Measurements from ENCODE around the gene KRTAP29-1. TPM values are rescaled to one million over a fixed set of nuclear protein-coding genes. Genes with fewer than 3 reads are reported as not detected.
"Not testable (repeated sequence)": the region's sequence is repeated elsewhere in the genome, so short reads cannot be mapped to it uniquely, and the experiment has no call there.

Gene KRTAP29-1
- total RNA-seq (2014; rRNA removed; shearing (Covaris generic)), result not detected in 2 replicates

- peak; percentile 40 for DNase-seq (ENCODE audit: low read depth)
These were observed at the start of gene KRTAP29-1 for GRCh38 chr17:41301916-41302901. TSS of gene KRTAP29-1 (minus strand) at chr17:41302851. CDS start at chr17:41302851, 0 bp downstream.

- no peak for DNase-seq (ENCODE audit: low read depth)
These were observed 48.5 kb upstream of the KRTAP29-1 start for GRCh38 chr17:41351177-41351576.

- DNase-seq (ENCODE audit: low read depth), result not testable (repeated sequence)
These were observed 47.8 kb upstream of the KRTAP29-1 start, which contains the start of gene KRT33A for GRCh38 chr17:41350381-41350878. TSS of gene KRT33A (minus strand) at chr17:41350828. CDS start at chr17:41350767, 61 bp downstream.

- no peak for DNase-seq (ENCODE audit: low read depth)
These were observed 45.5 kb upstream of the KRTAP29-1 start for GRCh38 chr17:41347869-41348760.

- DNase-seq (ENCODE audit: low read depth), result not testable (repeated sequence)
These were observed 43.8 kb upstream of the KRTAP29-1 start for GRCh38 chr17:41346421-41346820.

- DNase-seq (ENCODE audit: low read depth), result no peak
These were observed 43.3 kb upstream of the KRTAP29-1 start for GRCh38 chr17:41345992-41346391.

- no peak for DNase-seq (ENCODE audit: low read depth)
These were observed 40.4 kb upstream of the KRTAP29-1 start for GRCh38 chr17:41343029-41343428.

- no peak for DNase-seq (ENCODE audit: low read depth)
These were observed 38.5 kb upstream of the KRTAP29-1 start for GRCh38 chr17:41340934-41341861.

- DNase-seq (ENCODE audit: low read depth), result no peak
These were observed 37.8 kb upstream of the KRTAP29-1 start for GRCh38 chr17:41340494-41340893.

GRCh38 chr17:41339571-41340172 is 37.0 kb upstream of the KRTAP29-1 start:
- no peak for DNase-seq (ENCODE audit: low read depth)

GRCh38 chr17:41338961-41339485 is 36.4 kb upstream of the KRTAP29-1 start:
- peak; percentile 21 for DNase-seq (ENCODE audit: low read depth)

- DNase-seq (ENCODE audit: low read depth), result no peak
These were observed 33.1 kb upstream of the KRTAP29-1 start for GRCh38 chr17:41335747-41336146.

- no peak for DNase-seq (ENCODE audit: low read depth)
These were observed 32.0 kb upstream of the KRTAP29-1 start for GRCh38 chr17:41334385-41335305.

- DNase-seq (ENCODE audit: low read depth), result no peak
These were observed 31.2 kb upstream of the KRTAP29-1 start for GRCh38 chr17:41333836-41334235.

GRCh38 chr17:41333098-41333497 is 30.4 kb upstream of the KRTAP29-1 start:
- DNase-seq (ENCODE audit: low read depth), result no peak

- no peak for DNase-seq (ENCODE audit: low read depth)
These were observed 29.6 kb upstream of the KRTAP29-1 start for GRCh38 chr17:41332239-41332638.

GRCh38 chr17:41331606-41332005 is 29.0 kb upstream of the KRTAP29-1 start:
- no peak for DNase-seq (ENCODE audit: low read depth)

GRCh38 chr17:41329279-41329948 is 26.8 kb upstream of the KRTAP29-1 start:
- DNase-seq (ENCODE audit: low read depth), result peak; percentile 61

Measured in RPMI7951 (cell line).